HG03097 (cell line): ENCODE results near the gene PARP8.
A peak's percentile ranks its signal among the peaks of the same experiment; 100 is the strongest.

Source experiments
- ATAC-seq: cut with Tn5 transposase; IDR thresholded peaks from one replicate; pipeline ENCODE4 v1.9.1; 2021; ENCODE audit not compliant: unreplicated experiment, low FRiP score

PARP8 gene

GRCh38 chr5:50832657-50833284 is 166.3 kb downstream of the PARP8 start:
- no peak for ATAC-seq

GRCh38 chr5:50836356-50836755 is 169.9 kb downstream of the PARP8 start:
- no peak for ATAC-seq

- ATAC-seq = no peak
These were observed 173.0 kb downstream of the PARP8 start for GRCh38 chr5:50839472-50839871.

GRCh38 chr5:50843091-50843490 is 176.7 kb downstream of the PARP8 start:
- ATAC-seq = no peak

- ATAC-seq = no peak
These were observed 179.8 kb downstream of the PARP8 start for GRCh38 chr5:50846261-50846660.

DNA sequence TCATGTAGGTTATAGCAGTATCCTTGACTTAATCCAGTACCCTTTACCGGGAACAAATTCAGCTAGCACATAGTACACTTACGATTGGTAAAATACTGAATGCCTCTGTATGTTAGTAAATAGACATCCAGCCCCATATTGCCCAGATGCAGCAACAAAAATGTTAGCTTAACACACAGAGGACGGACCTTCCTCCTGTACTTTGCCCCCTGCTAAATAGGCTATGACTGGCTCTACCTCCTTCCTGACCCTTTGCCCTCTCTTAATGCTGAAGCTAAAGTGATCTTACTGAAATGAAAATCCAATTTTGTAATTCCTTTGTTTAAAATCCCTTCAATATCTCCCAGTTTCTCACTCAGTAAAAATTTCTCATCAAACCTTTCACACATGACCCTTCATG is 183.1 kb downstream of the PARP8 start:
- ATAC-seq = no peak

DNA sequence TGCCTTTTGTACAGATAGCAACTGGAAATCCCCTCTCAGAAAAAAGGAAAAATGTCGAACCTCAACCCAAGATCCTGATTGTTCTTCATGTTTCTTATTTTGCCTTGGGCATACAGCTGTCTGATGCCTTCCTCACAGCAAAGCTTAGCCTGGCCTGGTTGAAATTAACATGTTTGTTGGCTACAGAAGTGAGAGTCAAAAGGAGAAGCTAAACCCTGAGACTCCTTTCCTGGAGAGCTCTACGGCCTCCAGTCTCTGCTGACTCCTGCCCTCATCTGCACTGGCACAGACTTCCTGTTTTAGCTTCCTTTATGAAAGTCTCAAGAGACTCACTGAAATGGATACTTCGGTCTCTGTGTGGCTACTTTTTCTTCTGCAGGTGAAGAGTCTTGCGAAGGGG is 186.7 kb downstream of the PARP8 start:
- peak; percentile 81 for ATAC-seq

- no peak for ATAC-seq
These were observed 187.6 kb downstream of the PARP8 start for GRCh38 chr5:50854082-50854481.

DNA sequence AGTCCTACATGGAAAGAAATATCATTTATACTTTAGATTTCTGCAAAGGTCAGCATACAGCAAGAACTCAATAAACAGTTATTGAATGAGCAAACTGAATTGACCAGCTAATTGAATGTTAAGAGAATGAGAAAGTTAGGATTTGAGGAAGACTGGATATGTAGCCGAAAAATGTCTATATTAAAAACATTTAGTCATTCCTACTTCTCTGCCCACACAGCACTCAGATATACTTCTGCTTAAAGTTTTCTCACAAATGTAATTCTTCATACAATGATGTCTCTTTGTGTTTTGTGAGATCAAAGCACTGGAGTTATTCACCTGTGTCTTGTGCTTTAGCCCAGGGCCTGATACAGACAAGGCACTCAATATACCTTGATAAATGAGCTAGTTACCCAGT is 188.6 kb downstream of the PARP8 start:
- no peak for ATAC-seq

DNA sequence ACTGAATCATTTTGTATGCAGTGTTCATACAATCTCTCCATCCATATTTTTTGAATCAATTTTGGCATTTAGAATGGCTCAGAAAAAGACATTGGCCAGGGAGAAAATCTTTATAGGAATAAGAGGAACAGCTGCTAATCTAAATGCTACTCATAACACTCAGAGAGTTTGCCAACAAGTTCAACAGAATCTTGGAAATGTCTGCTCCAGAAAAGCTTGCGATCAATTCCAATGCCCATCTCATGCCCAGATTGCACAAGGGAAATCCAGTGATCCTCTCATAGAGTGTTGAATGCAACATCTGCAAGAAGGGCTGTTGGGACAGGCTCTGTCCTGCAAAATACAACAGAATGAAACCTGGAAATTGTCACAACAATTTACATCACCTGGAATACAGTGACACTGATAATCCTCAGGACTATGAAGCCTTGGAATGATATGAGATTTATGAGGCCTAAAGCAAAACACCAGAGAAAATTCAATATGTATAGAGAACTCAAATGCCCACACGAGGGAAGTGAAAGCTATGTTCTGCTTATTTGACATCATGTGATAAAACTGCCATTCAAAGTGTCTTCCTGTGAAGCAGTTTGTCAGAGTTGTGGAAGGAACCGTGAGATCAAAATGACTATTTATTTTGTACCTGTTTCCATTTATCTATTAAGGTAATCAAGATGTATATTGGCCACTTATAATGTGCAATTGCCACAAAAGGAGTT is 190.1 kb downstream of the PARP8 start:
- ATAC-seq = peak; percentile 58

DNA sequence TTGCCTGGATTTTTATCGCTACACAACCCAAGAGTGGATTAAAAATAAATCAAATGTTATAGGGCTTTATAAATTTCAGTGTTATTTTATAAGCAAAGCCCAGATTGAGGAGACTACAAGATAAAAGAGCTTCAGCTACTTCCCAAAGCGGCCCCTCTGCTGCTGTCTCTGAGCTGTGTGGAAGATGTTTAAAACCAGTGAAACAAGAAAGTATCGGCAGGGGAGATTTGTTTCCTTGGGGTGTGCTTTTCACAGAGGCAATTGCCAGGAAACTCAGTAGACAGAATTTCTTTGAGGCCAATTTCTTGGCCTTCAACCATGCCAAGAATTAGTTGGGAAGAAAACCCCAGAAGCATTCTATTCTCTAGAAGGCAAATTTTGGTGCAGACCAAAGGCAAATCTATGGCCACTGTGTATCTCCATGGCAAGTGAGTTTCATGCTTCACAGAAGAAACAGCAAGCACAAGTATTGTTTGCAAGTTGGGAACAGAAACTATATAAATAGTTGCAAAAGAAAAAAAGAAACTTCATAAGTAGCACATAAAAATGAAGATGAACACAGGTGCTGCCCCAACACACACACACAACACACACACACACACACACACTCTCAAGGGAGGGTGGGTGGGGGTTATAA is 197.2 kb downstream of the PARP8 start:
- no peak for ATAC-seq

- no peak for ATAC-seq
These were observed 198.0 kb downstream of the PARP8 start for GRCh38 chr5:50864466-50864865.

DNA sequence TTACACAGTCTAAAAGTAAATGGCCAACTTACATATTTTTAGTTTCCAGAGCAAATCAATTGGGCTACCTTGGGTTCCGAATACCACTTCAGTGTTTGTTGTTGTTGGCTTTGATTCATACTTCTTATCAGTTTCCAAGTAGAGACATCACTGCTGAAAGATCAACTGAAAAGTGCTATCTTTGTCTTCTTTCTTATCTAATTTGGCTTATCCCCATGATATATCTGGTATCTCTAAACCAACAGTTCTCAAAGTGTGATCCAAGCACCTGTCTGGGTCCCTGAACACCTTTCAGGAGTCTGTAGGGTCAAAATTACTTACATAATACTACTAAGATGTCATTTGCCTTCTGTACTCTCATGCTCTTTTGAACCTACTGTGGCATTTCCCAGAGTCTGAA is 200.0 kb downstream of the PARP8 start:
- ATAC-seq = no peak

- ATAC-seq = no peak
These were observed 200.7 kb downstream of the PARP8 start for GRCh38 chr5:50867140-50867539.

GRCh38 chr5:50873595-50874277 is 207.3 kb downstream of the PARP8 start:
- ATAC-seq = no peak

DNA sequence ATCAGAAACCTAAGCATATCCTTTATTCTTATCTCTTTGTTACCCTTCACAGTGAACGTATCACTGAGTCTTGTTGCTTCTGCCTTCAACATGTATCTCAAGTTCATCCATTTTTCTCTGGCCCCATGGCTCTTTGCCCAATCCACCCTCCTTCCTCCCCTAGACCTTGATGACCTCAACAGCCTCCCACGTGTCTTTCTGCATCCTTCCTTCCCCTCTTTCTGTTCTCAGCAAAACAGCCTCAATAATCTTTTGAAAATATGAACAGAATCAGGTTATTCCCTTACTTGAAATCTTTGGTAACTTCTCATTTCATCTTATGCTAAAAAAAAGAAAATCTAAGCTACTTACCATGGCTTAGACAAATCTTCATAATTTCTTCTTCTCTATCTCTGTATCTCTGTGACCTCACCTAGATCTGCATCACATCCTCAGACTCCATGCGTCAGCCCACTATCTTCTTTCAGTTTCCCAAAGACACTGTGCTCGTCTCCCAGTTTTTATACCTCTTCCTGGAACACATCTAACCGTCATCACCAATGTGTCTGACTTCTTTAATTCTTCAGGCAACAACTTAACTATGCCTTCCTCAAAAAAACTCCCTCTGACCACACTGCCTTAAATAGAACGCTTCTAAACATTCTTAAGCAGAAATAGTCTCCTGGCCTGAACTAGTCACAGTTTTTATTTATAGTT is 208.0 kb downstream of the PARP8 start:
- ATAC-seq = no peak

DNA sequence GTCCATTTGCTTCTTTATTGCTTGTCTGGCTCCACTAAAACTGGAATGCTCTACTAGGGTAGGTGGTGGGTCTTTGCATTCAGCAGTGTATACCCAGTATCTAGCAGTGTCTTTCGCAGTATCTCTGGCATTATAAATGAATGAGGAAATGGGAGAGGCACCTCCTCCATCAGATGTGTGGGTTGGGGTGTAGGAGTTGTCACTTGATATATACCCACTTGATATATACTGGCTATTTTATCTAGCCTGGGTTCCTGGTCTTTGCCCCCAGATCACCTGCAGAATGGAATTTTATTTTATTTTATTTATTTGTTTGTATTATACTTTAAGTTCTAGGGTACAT is 208.5 kb downstream of the PARP8 start:
- ATAC-seq = no peak

DNA sequence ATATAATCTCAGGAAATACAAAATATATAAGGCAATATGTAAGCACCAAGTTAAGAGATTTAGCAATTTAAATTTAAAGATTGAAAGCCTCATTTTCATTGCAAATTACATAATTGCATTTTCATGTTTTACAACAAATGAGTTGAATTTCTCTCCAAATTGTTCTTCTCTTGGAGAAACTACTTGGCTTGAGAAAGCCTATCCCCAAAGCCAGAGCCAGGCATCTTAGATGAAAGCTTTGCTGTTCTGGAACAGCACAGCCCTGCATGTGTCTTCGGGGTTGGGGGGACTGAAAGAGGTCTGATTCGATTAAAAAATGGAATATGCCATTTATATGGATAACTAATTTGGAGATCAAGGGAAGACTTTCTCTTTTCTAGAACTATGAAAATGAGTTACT is 212.0 kb downstream of the PARP8 start:
- ATAC-seq = no peak

- no peak for ATAC-seq
These were observed 215.0 kb downstream of the PARP8 start for GRCh38 chr5:50881407-50881806.

- ATAC-seq = no peak
These were observed 220.4 kb downstream of the PARP8 start for GRCh38 chr5:50886657-50887345.
